Lower leg skin (tissue), 3 donors: ENCODE measurements around the gene NIPAL3.

ENCODE experiments used
- CTCF ChIP-seq, 3 donors: fragments of 450-650 bp; IDR thresholded peaks; one replicate each; pipeline ENCODE4 v1.5.1; 2016; ENCODE audit warnings: antibody characterized with exemption in 3 of 3, mild to moderate bottlenecking in 3 of 3, moderate library complexity in 2 of 3
- POLR2A ChIP-seq, 2 donors: fragments of 450-650 bp; IDR thresholded peaks; one replicate each; pipeline ENCODE4 v1.6.1; 2016 to 2017; ENCODE audit warnings: antibody characterized with exemption in 2 of 2, mild to moderate bottlenecking in 1 of 2, moderate library complexity in 1 of 2

GRCh38 chr1:24442764-24443163 lies 27.2 kb downstream of the NIPAL3 start:
- TF ChIP-seq CTCF (IDR thresholded peaks at IDR 0.05) (no peak), POLR2A (IDR thresholded peaks at IDR 0.05) (no peak)
